Kidney glomerular epithelial cell (primary cell): ENCODE data around the gene UBE2O.

ENCODE experiments used
- DNase-seq: peaks from one replicate; lab custom pipeline; 2025; lab: John Stamatoyannopoulos, UW

UBE2O gene

GRCh38 chr17:76485569-76485968 is 32.6 kb upstream of the UBE2O start:
- DNase-seq, result no peak

- DNase-seq, result no peak
These were observed 31.3 kb upstream of the UBE2O start for GRCh38 chr17:76484228-76484725.

- no peak for DNase-seq
These were observed 28.2 kb upstream of the UBE2O start for GRCh38 chr17:76481071-76481655.

GRCh38 chr17:76480632-76481031 is 27.7 kb upstream of the UBE2O start:
- no peak for DNase-seq

- DNase-seq, result no peak
These were observed 26.6 kb upstream of the UBE2O start for GRCh38 chr17:76479515-76480060.

- DNase-seq, result no peak
These were observed 26.0 kb upstream of the UBE2O start for GRCh38 chr17:76478730-76479514.

GRCh38 chr17:76478097-76478496 is 25.1 kb upstream of the UBE2O start:
- DNase-seq, result no peak

- DNase-seq, result no peak
These were observed 24.6 kb upstream of the UBE2O start for GRCh38 chr17:76477576-76477975.

GRCh38 chr17:76476736-76477135 is 23.8 kb upstream of the UBE2O start:
- DNase-seq, result no peak

GRCh38 chr17:76475302-76475701 is 22.4 kb upstream of the UBE2O start:
- no peak for DNase-seq

- no peak for DNase-seq
These were observed 21.9 kb upstream of the UBE2O start for GRCh38 chr17:76474894-76475293.

GRCh38 chr17:76474238-76474637 is 21.3 kb upstream of the UBE2O start:
- no peak for DNase-seq

- DNase-seq, result no peak
These were observed 20.6 kb upstream of the UBE2O start for GRCh38 chr17:76473541-76473985.

- no peak for DNase-seq
These were observed 19.8 kb upstream of the UBE2O start for GRCh38 chr17:76472726-76473125.

GRCh38 chr17:76472258-76472645 is 19.3 kb upstream of the UBE2O start:
- DNase-seq, result no peak

- no peak for DNase-seq
These were observed 18.7 kb upstream of the UBE2O start for GRCh38 chr17:76471498-76472257.

- no peak for DNase-seq
These were observed 17.2 kb upstream of the UBE2O start for GRCh38 chr17:76469991-76470739.

GRCh38 chr17:76469076-76469990 is 16.4 kb upstream of the UBE2O start:
- DNase-seq, result no peak

- no peak for DNase-seq
These were observed 15.7 kb upstream of the UBE2O start for GRCh38 chr17:76468634-76469010.

GRCh38 chr17:76467809-76468633 is 15.1 kb upstream of the UBE2O start:
- no peak for DNase-seq
